ENCODE measurements around the gene ATP10D. TPM values are rescaled to one million over a fixed set of nuclear protein-coding genes. Genes with fewer than 3 reads are reported as not detected.

ATP10D gene
- total RNA-seq, 2 donors from 2014 or later: 54.2 to 96.1 TPM

GRCh38 chr4:47505666-47506065 lies 20.6 kb downstream of the ATP10D start:
- no peak for ATAC-seq (ENCODE audit: insufficient number of reproducible peaks, low FRiP score, low read depth)
- H3K4me1 ChIP-seq (ENCODE audit: control insufficient read depth in 1 of 2, low read depth in 2 of 2): peaks cover 12 to 29% of the 10 kb centered on the region in 2 donors
- no peaks in the 10 kb centered on the region for H3K9me3 ChIP-seq
- H3K27me3 ChIP-seq (replicated peaks; ENCODE audit: insufficient read depth): no peaks in the 10 kb centered on the region
- H3K36me3 ChIP-seq: no peaks in the 10 kb centered on the region
- no peak overlapping the region for H3K4me3 ChIP-seq
- H3K27ac ChIP-seq: no peak overlapping the region
- TF ChIP-seq, protein P1, sequence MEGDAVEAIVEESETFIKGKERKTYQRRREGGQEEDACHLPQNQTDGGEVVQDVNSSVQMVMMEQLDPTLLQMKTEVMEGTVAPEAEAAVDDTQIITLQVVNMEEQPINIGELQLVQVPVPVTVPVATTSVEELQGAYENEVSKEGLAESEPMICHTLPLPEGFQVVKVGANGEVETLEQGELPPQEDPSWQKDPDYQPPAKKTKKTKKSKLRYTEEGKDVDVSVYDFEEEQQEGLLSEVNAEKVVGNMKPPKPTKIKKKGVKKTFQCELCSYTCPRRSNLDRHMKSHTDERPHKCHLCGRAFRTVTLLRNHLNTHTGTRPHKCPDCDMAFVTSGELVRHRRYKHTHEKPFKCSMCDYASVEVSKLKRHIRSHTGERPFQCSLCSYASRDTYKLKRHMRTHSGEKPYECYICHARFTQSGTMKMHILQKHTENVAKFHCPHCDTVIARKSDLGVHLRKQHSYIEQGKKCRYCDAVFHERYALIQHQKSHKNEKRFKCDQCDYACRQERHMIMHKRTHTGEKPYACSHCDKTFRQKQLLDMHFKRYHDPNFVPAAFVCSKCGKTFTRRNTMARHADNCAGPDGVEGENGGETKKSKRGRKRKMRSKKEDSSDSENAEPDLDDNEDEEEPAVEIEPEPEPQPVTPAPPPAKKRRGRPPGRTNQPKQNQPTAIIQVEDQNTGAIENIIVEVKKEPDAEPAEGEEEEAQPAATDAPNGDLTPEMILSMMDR (IDR thresholded peaks at IDR 0.05): no peak
- no peak for DNase-seq (ENCODE audit: low spot score)

- H3K9me3 ChIP-seq: no peaks in the 10 kb centered on the region
- peak overlapping the region; percentile 61 to 69 for H3K27ac ChIP-seq
- no peak for ATAC-seq (ENCODE audit: insufficient number of reproducible peaks, low FRiP score, low read depth)
- no peaks in the 10 kb centered on the region for H3K27me3 ChIP-seq (replicated peaks; ENCODE audit: insufficient read depth)
- no peak for DNase-seq (ENCODE audit: low spot score)
- H3K4me3 ChIP-seq: peak overlapping the region; percentile 11
- TF ChIP-seq, protein P1 (IDR thresholded peaks at IDR 0.05): peak; percentile 22
- peaks cover 16 to 33% of the 10 kb centered on the region in 2 donors for H3K4me1 ChIP-seq (ENCODE audit: control insufficient read depth in 1 of 2, low read depth in 2 of 2)
- H3K36me3 ChIP-seq: peaks cover 11% of the 10 kb centered on the region
Observed at GRCh38 chr4:47510506-47511143, 25.6 kb downstream of the ATP10D start.

GRCh38 chr4:47513461-47513860 lies 28.4 kb downstream of the ATP10D start:
- H3K4me3 ChIP-seq: no peak overlapping the region
- peaks cover 11% of the 10 kb centered on the region for H3K36me3 ChIP-seq
- TF ChIP-seq, protein P1 (IDR thresholded peaks at IDR 0.05): no peak
- ATAC-seq (ENCODE audit: insufficient number of reproducible peaks, low FRiP score, low read depth) (no peak), DNase-seq (ENCODE audit: low spot score) (no peak)
- H3K9me3 ChIP-seq: no peaks in the 10 kb centered on the region
- H3K27me3 ChIP-seq (replicated peaks; ENCODE audit: insufficient read depth): no peaks in the 10 kb centered on the region
- H3K4me1 ChIP-seq (ENCODE audit: control insufficient read depth in 1 of 2, low read depth in 2 of 2): peaks cover 13 to 32% of the 10 kb centered on the region in 2 donors
- H3K27ac ChIP-seq: no peak overlapping the region

GRCh38 chr4:47519239-47519883 lies 34.3 kb downstream of the ATP10D start:
- Histone ChIP-seq H3K9me3 (no peaks in the 10 kb centered on the region), H3K27ac (no peak overlapping the region), H3K27me3 (replicated peaks; ENCODE audit: insufficient read depth) (no peaks in the 10 kb centered on the region), H3K36me3 (peaks cover 5% of the 10 kb centered on the region), H3K4me3 (no peak overlapping the region), H3K4me1 (ENCODE audit: control insufficient read depth in 1 of 2, low read depth in 2 of 2) (no peaks in the 10 kb centered on the region)
- ATAC-seq (ENCODE audit: insufficient number of reproducible peaks, low FRiP score, low read depth) (no peak), DNase-seq (ENCODE audit: low spot score) (no peak)
- TF ChIP-seq, protein P1 (IDR thresholded peaks at IDR 0.05): no peak

GRCh38 chr4:47525154-47525819 lies 40.2 kb downstream of the ATP10D start:
- H3K27ac ChIP-seq: peak overlapping the region; percentile 70 to 87
- peaks cover 7% of the 10 kb centered on the region for H3K36me3 ChIP-seq
- peaks cover 3% of the 10 kb centered on the region for H3K9me3 ChIP-seq
- TF ChIP-seq, protein P1 (IDR thresholded peaks at IDR 0.05): no peak
- H3K27me3 ChIP-seq (replicated peaks; ENCODE audit: insufficient read depth): no peaks in the 10 kb centered on the region
- DNase-seq (ENCODE audit: low spot score) (no peak), ATAC-seq (ENCODE audit: insufficient number of reproducible peaks, low FRiP score, low read depth) (peak; percentile 93)
- peaks cover 14 to 18% of the 10 kb centered on the region in 2 donors for H3K4me1 ChIP-seq (ENCODE audit: control insufficient read depth in 1 of 2, low read depth in 2 of 2)
- H3K4me3 ChIP-seq: peak overlapping the region; percentile 40

Data from thoracic aorta (tissue), 2 donors.